NT2/D1 (cell line): ENCODE results near the gene FBXL22.

Experiments used
- YY1 ChIP-seq: IDR thresholded peaks from 2 replicates; pipeline ENCODE4 v1.6.1; 2011; ENCODE audit not compliant: insufficient read length, insufficient read depth
- ZNF274 ChIP-seq: IDR thresholded peaks from 2 replicates; pipeline ENCODE4 v1.6.1; 2011; ENCODE audit warnings: mild to moderate bottlenecking, low read depth, low read length

DNA sequence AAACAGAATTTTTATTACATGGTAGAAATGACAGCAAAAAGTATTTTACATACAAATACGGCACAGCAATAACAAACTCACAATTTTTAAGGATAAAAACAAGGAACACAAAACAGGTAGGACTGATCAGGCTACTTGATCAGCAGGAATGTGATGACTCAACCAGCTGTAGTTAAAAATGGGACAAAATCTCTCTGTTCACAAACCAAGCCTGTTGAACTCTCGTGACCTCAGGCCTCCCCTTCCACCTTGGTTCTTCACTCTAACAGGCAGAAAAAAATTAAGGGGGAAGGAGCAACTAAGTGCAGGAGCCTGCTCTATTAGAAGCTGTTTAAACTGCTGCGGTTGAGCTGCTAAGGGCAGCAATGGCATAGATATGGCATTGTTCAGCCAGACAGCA, 18.7 kb downstream of the FBXL22 start:
- no peak for TF ChIP-seq ZNF274
- TF ChIP-seq YY1, result no peak
